Panc1 (cell line): ENCODE results near the gene CHST8.
"Not testable (repeated sequence)": the region's sequence is repeated elsewhere in the genome, so short reads cannot be mapped to it uniquely, and the experiment has no call there.

Experiments used
- POLR2AphosphoS5 ChIP-seq: IDR thresholded peaks from 2 replicates; pipeline ENCODE4 v1.6.1; 2012; ENCODE audit warnings: mild to moderate bottlenecking, low read depth, low read length, moderate library complexity
- REST ChIP-seq, 2 experiments: IDR thresholded peaks; 2 replicates each; pipeline ENCODE4 v1.6.1; 2011 to 2012; ENCODE audit warnings: low read depth in 2 of 2, control low read depth in 1 of 2, low read length in 1 of 2, mild to moderate bottlenecking in 1 of 2, moderate library complexity in 1 of 2; ENCODE audit not compliant: insufficient read depth in 1 of 2
- SIN3A ChIP-seq: IDR thresholded peaks from 2 replicates; pipeline ENCODE4 v1.6.1; 2012; ENCODE audit warnings: low read depth, mild to moderate bottlenecking, low read length, moderate library complexity, borderline replicate concordance; ENCODE audit not compliant: insufficient read depth
- TCF7L2 ChIP-seq: IDR thresholded peaks from 2 replicates; pipeline ENCODE4 v1.6.1; 2011; ENCODE audit warnings: mild to moderate bottlenecking, low read depth, low read length, inconsistent platforms
- TF ChIP-seq, protein P1 (sequence below): fragments of 450-650 bp; IDR thresholded peaks from 2 replicates; pipeline ENCODE4 v1.5.1; 2017; ENCODE audit warnings: mild to moderate bottlenecking

DNA sequence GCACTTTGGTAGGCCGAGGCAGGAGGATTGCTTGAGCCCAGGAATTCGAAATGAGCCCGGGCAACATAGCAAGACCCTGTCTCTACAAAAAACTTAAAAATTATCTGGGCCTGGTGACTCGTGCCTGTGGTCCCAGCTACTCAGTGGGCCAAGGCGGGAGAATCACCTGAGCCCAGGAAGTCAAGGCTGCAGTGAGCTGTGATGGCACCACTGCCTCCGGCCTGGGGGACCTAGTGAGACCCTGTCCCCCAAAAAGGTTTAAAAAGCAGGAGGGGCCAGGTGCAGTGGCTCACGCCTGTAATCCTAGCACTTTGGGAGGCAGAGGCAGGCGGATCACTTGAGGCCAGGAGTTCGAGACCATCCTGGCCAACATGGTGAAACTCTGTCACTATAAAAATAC lies 41.6 kb downstream of the CHST8 start:
- TF ChIP-seq, protein P1, sequence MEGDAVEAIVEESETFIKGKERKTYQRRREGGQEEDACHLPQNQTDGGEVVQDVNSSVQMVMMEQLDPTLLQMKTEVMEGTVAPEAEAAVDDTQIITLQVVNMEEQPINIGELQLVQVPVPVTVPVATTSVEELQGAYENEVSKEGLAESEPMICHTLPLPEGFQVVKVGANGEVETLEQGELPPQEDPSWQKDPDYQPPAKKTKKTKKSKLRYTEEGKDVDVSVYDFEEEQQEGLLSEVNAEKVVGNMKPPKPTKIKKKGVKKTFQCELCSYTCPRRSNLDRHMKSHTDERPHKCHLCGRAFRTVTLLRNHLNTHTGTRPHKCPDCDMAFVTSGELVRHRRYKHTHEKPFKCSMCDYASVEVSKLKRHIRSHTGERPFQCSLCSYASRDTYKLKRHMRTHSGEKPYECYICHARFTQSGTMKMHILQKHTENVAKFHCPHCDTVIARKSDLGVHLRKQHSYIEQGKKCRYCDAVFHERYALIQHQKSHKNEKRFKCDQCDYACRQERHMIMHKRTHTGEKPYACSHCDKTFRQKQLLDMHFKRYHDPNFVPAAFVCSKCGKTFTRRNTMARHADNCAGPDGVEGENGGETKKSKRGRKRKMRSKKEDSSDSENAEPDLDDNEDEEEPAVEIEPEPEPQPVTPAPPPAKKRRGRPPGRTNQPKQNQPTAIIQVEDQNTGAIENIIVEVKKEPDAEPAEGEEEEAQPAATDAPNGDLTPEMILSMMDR: not testable (repeated sequence)
- TF ChIP-seq REST (IDR thresholded peaks at IDR 0.05; ENCODE audit: insufficient read depth in 1 of 2, low read depth in 2 of 2, low read length in 1 of 2); SIN3A; POLR2AphosphoS5; TCF7L2: not testable (repeated sequence)
